Stimulated activated CD8-positive, alpha-beta memory T cell treated with anti-CD3 and anti-CD28 coated beads, Interleukin-4, amount 100 ng/mL, for 48 hours (primary cell): ENCODE data around the gene ZNF384.

Experiments used
- DNase-seq: peaks from one replicate; pipeline ENCODE4 v3.0.0-alpha.2; 2020

ZNF384 gene

GRCh38 chr12:6653342-6653741 is 35.8 kb downstream of the ZNF384 start:
- no peak for DNase-seq

- no peak for DNase-seq
These were observed 36.8 kb downstream of the ZNF384 start for GRCh38 chr12:6652391-6652790.

- no peak for DNase-seq
These were observed 38.3 kb downstream of the ZNF384 start for GRCh38 chr12:6650832-6651231.

- DNase-seq, result peak; percentile 54
These were observed 42.0 kb downstream of the ZNF384 start, which contains the start of gene ACRBP for GRCh38 chr12:6647083-6647604. Gene ACRBP (minus strand): TSS chr12:6647432. CDS start chr12:6647366, 66 bp downstream.

GRCh38 chr12:6646276-6647082 is 42.7 kb downstream of the ZNF384 start:
- DNase-seq, result no peak

- DNase-seq, result no peak
These were observed 44.3 kb downstream of the ZNF384 start for GRCh38 chr12:6644903-6645302.

GRCh38 chr12:6644257-6644596 is 44.9 kb downstream of the ZNF384 start:
- DNase-seq, result no peak

- no peak for DNase-seq
These were observed 45.5 kb downstream of the ZNF384 start for GRCh38 chr12:6643569-6644256.

GRCh38 chr12:6641131-6641530 is 48.0 kb downstream of the ZNF384 start:
- no peak for DNase-seq

- DNase-seq, result no peak
These were observed 48.7 kb downstream of the ZNF384 start for GRCh38 chr12:6640497-6640896.

- DNase-seq, result no peak
These were observed 49.9 kb downstream of the ZNF384 start for GRCh38 chr12:6639151-6639801.

- no peak for DNase-seq
These were observed 50.9 kb downstream of the ZNF384 start for GRCh38 chr12:6638305-6638704.

GRCh38 chr12:6635856-6636531 is 53.2 kb downstream of the ZNF384 start, which contains the start of gene LPAR5:
Gene LPAR5 (minus strand): TSS chr12:6635959. CDS start chr12:6621248, 14,711 bp downstream.
- peak; percentile 61 for DNase-seq

- DNase-seq, result peak; percentile 79
These were observed 53.8 kb downstream of the ZNF384 start for GRCh38 chr12:6635375-6635855.

GRCh38 chr12:6632026-6632983 is 56.9 kb downstream of the ZNF384 start:
- peak; percentile 64 for DNase-seq

- peak; percentile 47 for DNase-seq
These were observed 57.6 kb downstream of the ZNF384 start for GRCh38 chr12:6631549-6631961.

- no peak for DNase-seq
These were observed 58.4 kb downstream of the ZNF384 start for GRCh38 chr12:6630736-6631135.

- DNase-seq, result no peak
These were observed 61.6 kb downstream of the ZNF384 start for GRCh38 chr12:6627616-6628015.

- no peak for DNase-seq
These were observed 62.4 kb downstream of the ZNF384 start for GRCh38 chr12:6626654-6627283.

- DNase-seq, result no peak
These were observed 68.3 kb downstream of the ZNF384 start for GRCh38 chr12:6620885-6621274.
